Kidney (tissue), 14 donors: ENCODE data around the gene OSBPL9. TPM values are rescaled to one million over a fixed set of nuclear protein-coding genes. Genes with fewer than 3 reads are reported as not detected.

Experiments used
- DNase-seq, 5 donors: peaks; one replicate each; pipeline ENCODE4 v3.0.0-alpha.2; 2013 to 2020
- FAIRE-seq: peaks from 2 replicates; lab custom pipeline; 2012; peaks lifted over from hg19 to GRCh38; lab: Jason Lieb, UNC
- H3K27ac ChIP-seq, 2 donors: one replicate each; pipeline ENCODE4 v1.7.0; 2013; ENCODE audit warnings: low read depth in 2 of 2, low read length in 2 of 2, inconsistent platforms in 1 of 2
- H3K27me3 ChIP-seq: one replicate; pipeline ENCODE4 v1.7.1; 2013; ENCODE audit warnings: low read length, inconsistent platforms; ENCODE audit not compliant: control insufficient read depth, insufficient read depth
- H3K36me3 ChIP-seq, 3 donors: one replicate each; pipeline versions ENCODE4 v1.7.0 to v1.7.1; 2013; ENCODE audit warnings: low read length in 3 of 3, control low read depth in 1 of 3, inconsistent platforms in 1 of 3; ENCODE audit not compliant: insufficient read depth in 3 of 3, control insufficient read depth in 2 of 3
- H3K4me1 ChIP-seq, 3 donors: one replicate each; pipeline versions ENCODE4 v1.7.0 to v1.7.1; 2013; ENCODE audit warnings: low read length in 3 of 3, inconsistent platforms in 1 of 3, low read depth in 1 of 3; ENCODE audit not compliant: control insufficient read depth in 2 of 3, insufficient read depth in 2 of 3
- H3K4me3 ChIP-seq, 3 donors: one replicate each; pipeline versions ENCODE4 v1.7.0 to v1.8.1; 2013; ENCODE audit warnings: low read length in 3 of 3, control low read depth in 1 of 3, inconsistent platforms in 1 of 3
- H3K9ac ChIP-seq, 3 donors: one replicate each; pipeline versions ENCODE4 v1.7.0 to v1.7.1; 2013; ENCODE audit warnings: low read length in 3 of 3, control low read depth in 1 of 3, inconsistent platforms in 1 of 3
- H3K9me3 ChIP-seq, 3 donors: one replicate each; pipeline versions ENCODE4 v1.7.0 to v1.7.1; 2013; ENCODE audit warnings: low read length in 3 of 3, control low read depth in 1 of 3, inconsistent platforms in 1 of 3; ENCODE audit not compliant: control insufficient read depth in 2 of 3, insufficient read depth in 1 of 3
- CTCF ChIP-seq: IDR thresholded peaks from 3 replicates; pipeline ENCODE4 v1.5.1; 2012; ENCODE audit warnings: mild to moderate bottlenecking, moderate library complexity, borderline replicate concordance; ENCODE audit not compliant: insufficient read depth; ENCODE audit errors: extremely low read depth
- intact Hi-C: fragments of 100-400 bp; cut with DNase I; formaldehyde crosslinking; loops from one replicate; pipeline ENCODE4 v1.11.1; 2022
- polyA plus RNA-seq: library from polyadenylated mRNA; stranded (reverse); fragments of 350-450 nt; fragmentation: Illumina TruSeq; extraction: RNeasy Lipid Tissue Mini Kit (QIAGEN cat#74804); gene quantifications from one replicate; pipeline ENCODE4 v1.2.3, GENCODE V29; 2014; ENCODE audit warnings: low read depth, low replicate concordance; ENCODE audit not compliant: insufficient read depth
- total RNA-seq: library from RNA; stranded (reverse); fragmentation: NEBNext Ultra II Directional; extraction: Animal tissue kit (Norgen Biotek cat#: 25700); gene quantifications from one replicate; pipeline ENCODE4 v1.2.1, GENCODE V29; 2021
- donor health status: control.
- donor health status: control.
- donor health status: control.
- donor health status: control.
- donor health status: control.
- donor health status: DM: yes; HTN: yes; CAD: no.
- donor health status: Normal renal cell carcinoma (clear cell type).

Gene OSBPL9
- total and polyA plus RNA-seq, 2 donors from 2014 or later, result 73.2 to 76.6 TPM

DNA sequence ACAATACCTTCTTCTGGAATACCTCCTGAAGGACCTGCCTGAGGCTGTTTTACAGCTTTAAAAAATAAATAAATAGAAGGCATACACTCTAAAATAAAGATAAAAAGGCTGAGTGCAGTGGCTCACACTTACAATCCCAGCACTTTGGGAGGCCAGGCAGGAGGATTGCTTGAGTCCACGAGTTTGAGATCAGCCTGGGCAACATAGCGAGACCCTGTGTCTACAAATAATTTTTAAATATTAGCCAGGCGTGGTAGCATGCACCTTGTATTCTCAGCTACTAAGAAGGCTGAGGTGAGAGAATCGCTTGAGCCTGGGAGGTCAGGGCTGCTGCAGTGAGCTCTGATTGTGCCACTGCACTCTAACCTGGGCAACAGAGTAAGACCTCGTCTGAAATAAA, 75.0 kb downstream of the OSBPL9 start:
- Histone ChIP-seq H3K9me3 (no peaks in the 10 kb centered on the region), H3K4me3 (no peak overlapping the region), H3K27me3 (no peaks in the 10 kb centered on the region), H3K4me1 (peaks cover 0 to 22% (median 5%) of the 10 kb centered on the region in 3 donors), H3K36me3 (no peaks in the 10 kb centered on the region), H3K27ac (no peak overlapping the region), H3K9ac (no peak overlapping the region)
- no peak for TF ChIP-seq CTCF
- DNase-seq (no peak), FAIRE-seq (no peak)
- intact Hi-C loops, result no loop called here

GRCh38 chr1:51693419-51694155, 76.7 kb downstream of the OSBPL9 start:
- TF ChIP-seq CTCF, result no peak
- H3K9me3 ChIP-seq, result no peaks in the 10 kb centered on the region
- intact Hi-C loops, result no loop called here
- no peak overlapping the region for H3K4me3 ChIP-seq
- no peaks in the 10 kb centered on the region for H3K27me3 ChIP-seq
- H3K36me3 ChIP-seq, result no peaks in the 10 kb centered on the region
- no peak for FAIRE-seq
- H3K9ac ChIP-seq, result no peak overlapping the region
- H3K4me1 ChIP-seq, result peaks cover 0 to 22% (median 5%) of the 10 kb centered on the region in 3 donors
- no peak overlapping the region for H3K27ac ChIP-seq
- DNase-seq, result no peak

GRCh38 chr1:51697166-51697565, 80.3 kb downstream of the OSBPL9 start:
- Histone ChIP-seq H3K36me3 (no peaks in the 10 kb centered on the region), H3K27ac (no peak overlapping the region), H3K9ac (no peak overlapping the region), H3K9me3 (no peaks in the 10 kb centered on the region), H3K27me3 (no peaks in the 10 kb centered on the region), H3K4me1 (peaks cover 0 to 7% (median 2%) of the 10 kb centered on the region in 3 donors), H3K4me3 (no peak overlapping the region)
- FAIRE-seq, result no peak
- DNase-seq, result no peak
- no peak for TF ChIP-seq CTCF
- intact Hi-C loops, result no loop called here
